Measurements from ENCODE around the gene ILKAP. TPM values are rescaled to one million over a fixed set of nuclear protein-coding genes. Genes with fewer than 3 reads are reported as not detected.

Gene ILKAP
- total RNA-seq, 1 experiment from 2014 or later = 41.5 TPM

DNA sequence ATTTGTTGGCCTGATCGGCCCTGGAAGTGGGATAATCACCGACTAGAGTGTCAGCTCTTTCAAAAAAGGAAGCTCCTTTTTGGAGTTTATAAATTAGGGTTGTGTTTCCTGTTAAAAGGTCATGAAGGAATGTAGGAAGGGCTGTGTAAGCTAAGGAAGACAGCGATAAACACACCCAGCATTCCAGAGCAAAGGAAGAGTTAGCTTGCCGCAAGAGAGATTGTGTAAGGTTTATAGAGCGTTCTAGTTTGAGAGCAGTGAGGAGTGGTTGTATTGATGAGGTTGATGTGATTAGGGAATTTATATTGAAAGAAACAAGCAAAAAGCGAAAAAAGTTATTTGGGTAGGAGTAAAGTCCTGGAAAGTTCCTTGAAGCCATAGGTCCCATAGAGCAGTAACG is 3.5 kb upstream of the ILKAP start:
- no peaks in the 10 kb centered on the region for H3K4me1 ChIP-seq (ENCODE audit: insufficient read depth, low read length)
- no peak overlapping the region for H4K5ac ChIP-seq (ENCODE audit: insufficient read length, low read depth, low read length)
- Mint-ChIP-seq H3K4me3 (no peak overlapping the region), H3K27me3 (ENCODE audit: low read depth) (peaks cover 18% of the 10 kb centered on the region), H3K27ac (no peak overlapping the region), H3K36me3 (ENCODE audit: insufficient read depth in 1 of 3, low read depth in 3 of 3) (peaks cover 3 to 10% (median 8%) of the 10 kb centered on the region in 3 experiments; a peak in 6 of 7 replicates), H3K9me3 (peaks cover 8 to 12% of the 10 kb centered on the region in 2 experiments; a peak in 4 of 5 replicates), H3K4me1 (peaks cover 6% of the 10 kb centered on the region in 2 experiments)
- peaks cover 8% of the 10 kb centered on the region for H3K23me2 ChIP-seq (ENCODE audit: insufficient read length, low read depth, low read length, poor library complexity, severe bottlenecking)
- H3K9me3 ChIP-seq (ENCODE audit: control insufficient read depth, low read depth, low read length) = no peaks in the 10 kb centered on the region
- no peak overlapping the region for H2BK120ac ChIP-seq (ENCODE audit: low read depth, low read length, poor library complexity, severe bottlenecking)
- no peak overlapping the region for H2AK5ac ChIP-seq (ENCODE audit: insufficient read length, low read length)
- no peak overlapping the region for H2BK12ac ChIP-seq (ENCODE audit: insufficient read length, low read depth, low read length)
- no peak overlapping the region for H3K4me2 ChIP-seq (ENCODE audit: insufficient read depth, insufficient read length, low read length)
- TF ChIP-seq, protein P1, sequence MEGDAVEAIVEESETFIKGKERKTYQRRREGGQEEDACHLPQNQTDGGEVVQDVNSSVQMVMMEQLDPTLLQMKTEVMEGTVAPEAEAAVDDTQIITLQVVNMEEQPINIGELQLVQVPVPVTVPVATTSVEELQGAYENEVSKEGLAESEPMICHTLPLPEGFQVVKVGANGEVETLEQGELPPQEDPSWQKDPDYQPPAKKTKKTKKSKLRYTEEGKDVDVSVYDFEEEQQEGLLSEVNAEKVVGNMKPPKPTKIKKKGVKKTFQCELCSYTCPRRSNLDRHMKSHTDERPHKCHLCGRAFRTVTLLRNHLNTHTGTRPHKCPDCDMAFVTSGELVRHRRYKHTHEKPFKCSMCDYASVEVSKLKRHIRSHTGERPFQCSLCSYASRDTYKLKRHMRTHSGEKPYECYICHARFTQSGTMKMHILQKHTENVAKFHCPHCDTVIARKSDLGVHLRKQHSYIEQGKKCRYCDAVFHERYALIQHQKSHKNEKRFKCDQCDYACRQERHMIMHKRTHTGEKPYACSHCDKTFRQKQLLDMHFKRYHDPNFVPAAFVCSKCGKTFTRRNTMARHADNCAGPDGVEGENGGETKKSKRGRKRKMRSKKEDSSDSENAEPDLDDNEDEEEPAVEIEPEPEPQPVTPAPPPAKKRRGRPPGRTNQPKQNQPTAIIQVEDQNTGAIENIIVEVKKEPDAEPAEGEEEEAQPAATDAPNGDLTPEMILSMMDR (conservative IDR thresholded peaks at IDR 0.05) = no peak
- no CpG with 5 or more reads among the region's 7 CpGs for WGBS (ENCODE audit: extremely low coverage, insufficient read length, low lambda C conversion rate)
- H3K4ac ChIP-seq (ENCODE audit: low read depth, low read length) = no peak overlapping the region
- no peak for DNase-seq
- H3K23ac ChIP-seq (ENCODE audit: insufficient read length, low read depth, low read length) = no peak overlapping the region
- no peak overlapping the region for H3K18ac ChIP-seq (ENCODE audit: insufficient read length, low read depth, low read length)
- no peak overlapping the region for H4K91ac ChIP-seq (ENCODE audit: insufficient read length, low read depth, low read length)
- H2BK20ac ChIP-seq (ENCODE audit: low read depth, low read length, poor library complexity, severe bottlenecking) = no peak overlapping the region
- no peak overlapping the region for H4K8ac ChIP-seq (replicated peaks; ENCODE audit: insufficient read length, low read depth, low read length)
- peaks cover 5% of the 10 kb centered on the region for H3K79me1 ChIP-seq (ENCODE audit: insufficient read depth, low read depth, low read length, poor library complexity, severe bottlenecking)
- H3K14ac ChIP-seq (ENCODE audit: insufficient read depth, low read length) = no peak overlapping the region
- H3K27ac ChIP-seq (ENCODE audit: insufficient read length, low read depth, low read length) = no peak overlapping the region
- H3K79me2 ChIP-seq (ENCODE audit: insufficient read depth, low read length) = peaks cover 6% of the 10 kb centered on the region; the same call in 1 of the 2 replicates
- no peak overlapping the region for H3T11ph ChIP-seq (ENCODE audit: low read length)
- H3K56ac ChIP-seq (ENCODE audit: insufficient read length, low read depth, low read length) = no peak overlapping the region
- no peak overlapping the region for H2BK15ac ChIP-seq (ENCODE audit: low read depth, low read length)
- no peak overlapping the region for H2AFZ ChIP-seq (ENCODE audit: low read length)
- H2BK5ac ChIP-seq (ENCODE audit: insufficient read length, low read length) = no peak overlapping the region
- no peak overlapping the region for H3K9ac ChIP-seq (ENCODE audit: extremely low read depth, insufficient read length, low read length)
- no peaks in the 10 kb centered on the region for H3K27me3 ChIP-seq (ENCODE audit: insufficient read depth, low read length)
- no peaks in the 10 kb centered on the region for H4K20me1 ChIP-seq (ENCODE audit: control insufficient read depth, insufficient read depth, insufficient read length)

All from H9 (cell line).